ENCODE data around the gene HDAC4.

DNA sequence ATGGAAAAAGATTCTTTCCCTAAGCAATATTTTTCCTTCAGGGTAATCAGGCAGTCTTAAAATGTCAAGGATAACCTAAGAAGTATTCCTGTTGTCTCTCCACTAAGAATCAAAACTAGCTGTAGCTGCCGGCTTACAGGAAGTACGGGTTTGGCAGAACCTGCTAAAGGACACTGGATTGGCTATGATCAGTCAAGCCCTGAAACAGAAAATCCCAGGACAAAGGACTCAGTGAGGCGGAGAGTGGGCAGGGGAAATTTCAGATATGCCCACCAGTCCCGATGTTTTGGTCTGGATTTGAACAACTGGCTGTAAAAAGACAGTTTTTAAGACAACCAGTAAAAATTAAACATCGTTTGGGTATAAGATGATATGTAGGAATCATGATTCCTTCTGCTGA lies 155.7 kb downstream of the HDAC4 start:
- TF ChIP-seq, protein P1, sequence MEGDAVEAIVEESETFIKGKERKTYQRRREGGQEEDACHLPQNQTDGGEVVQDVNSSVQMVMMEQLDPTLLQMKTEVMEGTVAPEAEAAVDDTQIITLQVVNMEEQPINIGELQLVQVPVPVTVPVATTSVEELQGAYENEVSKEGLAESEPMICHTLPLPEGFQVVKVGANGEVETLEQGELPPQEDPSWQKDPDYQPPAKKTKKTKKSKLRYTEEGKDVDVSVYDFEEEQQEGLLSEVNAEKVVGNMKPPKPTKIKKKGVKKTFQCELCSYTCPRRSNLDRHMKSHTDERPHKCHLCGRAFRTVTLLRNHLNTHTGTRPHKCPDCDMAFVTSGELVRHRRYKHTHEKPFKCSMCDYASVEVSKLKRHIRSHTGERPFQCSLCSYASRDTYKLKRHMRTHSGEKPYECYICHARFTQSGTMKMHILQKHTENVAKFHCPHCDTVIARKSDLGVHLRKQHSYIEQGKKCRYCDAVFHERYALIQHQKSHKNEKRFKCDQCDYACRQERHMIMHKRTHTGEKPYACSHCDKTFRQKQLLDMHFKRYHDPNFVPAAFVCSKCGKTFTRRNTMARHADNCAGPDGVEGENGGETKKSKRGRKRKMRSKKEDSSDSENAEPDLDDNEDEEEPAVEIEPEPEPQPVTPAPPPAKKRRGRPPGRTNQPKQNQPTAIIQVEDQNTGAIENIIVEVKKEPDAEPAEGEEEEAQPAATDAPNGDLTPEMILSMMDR (IDR thresholded peaks at IDR 0.05), result no peak
- no peak for TF ChIP-seq POLR2A (IDR thresholded peaks at IDR 0.05)
